ACHN (cell line): ENCODE results near the gene UBE2J2.

Experiments used
- DNase-seq: peaks from one replicate; pipeline ENCODE4 v3.0.0-alpha.2; 2015
- in situ Hi-C: cut with HindIII; loops from 2 replicates; pipeline ENCODE4 v1.10.0; 2017; ENCODE audit warnings: low sequenced_read_pairs, low pct_ligation_motif_present, low pct_unique_long_range_greater_than_20kb

The UBE2J2 gene

GRCh38 chr1:1223321-1223720 is 50.3 kb downstream of the UBE2J2 start:
- in situ Hi-C loops = no loop called here
- DNase-seq = no peak

DNA sequence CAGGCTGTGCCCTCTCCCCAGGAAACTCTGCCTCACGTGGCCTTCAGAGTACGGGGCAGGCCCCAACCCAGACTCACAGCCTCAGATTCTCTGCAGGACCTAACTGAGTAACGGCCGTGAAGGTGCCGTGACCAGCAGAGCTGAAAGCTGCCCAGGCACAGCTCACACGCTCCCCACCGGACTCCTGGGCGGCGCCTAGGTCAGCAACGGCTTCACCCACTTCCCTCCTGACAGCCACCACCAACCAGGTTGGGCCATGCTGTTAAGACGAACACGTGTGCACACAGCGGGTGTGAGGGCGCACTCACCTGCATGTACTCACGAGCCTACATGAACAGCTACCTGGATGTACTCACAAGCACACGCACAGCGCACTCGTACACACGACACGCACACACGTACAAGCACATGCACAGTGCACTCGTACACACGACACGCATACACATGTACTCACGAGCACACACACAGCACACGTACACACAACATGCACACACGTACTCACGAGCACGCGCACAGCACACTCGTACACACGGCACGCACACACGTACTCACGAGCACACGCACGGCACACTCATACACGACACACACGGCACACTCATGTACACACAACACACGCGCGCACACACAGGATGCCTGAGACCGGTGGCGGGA is 51.0 kb downstream of the UBE2J2 start:
- in situ Hi-C loops = no loop called here

GRCh38 chr1:1221887-1222574 is 51.6 kb downstream of the UBE2J2 start:
- no peak for DNase-seq
- in situ Hi-C loops = no loop called here

More for the DNA sequence above, 51.0 kb downstream of the UBE2J2 start:
- DNase-seq = no peak

- in situ Hi-C loops = no loop called here
- DNase-seq = no peak
These were observed 53.5 kb downstream of the UBE2J2 start for GRCh38 chr1:1220197-1220596.

DNA sequence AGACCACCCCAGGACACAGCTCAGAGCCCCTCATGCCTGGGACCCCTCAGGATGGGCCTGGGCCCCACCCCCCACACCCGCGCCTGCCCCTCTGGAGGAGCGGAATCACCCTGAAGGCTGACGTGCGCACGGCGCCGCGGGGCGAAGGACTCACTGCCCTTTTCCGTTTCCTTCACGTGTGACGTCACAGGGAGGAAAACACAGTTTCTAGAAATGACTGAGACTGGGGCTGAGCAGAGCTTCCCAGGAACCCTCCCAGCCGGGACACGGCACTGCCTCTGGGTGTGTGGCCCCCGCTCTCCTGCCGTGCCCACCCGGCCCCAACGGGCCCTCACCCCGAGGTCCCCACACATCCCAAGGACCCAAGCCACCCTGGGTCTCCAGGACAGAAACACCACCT is 54.3 kb downstream of the UBE2J2 start:
- in situ Hi-C loops = no loop called here
- no peak for DNase-seq

DNA sequence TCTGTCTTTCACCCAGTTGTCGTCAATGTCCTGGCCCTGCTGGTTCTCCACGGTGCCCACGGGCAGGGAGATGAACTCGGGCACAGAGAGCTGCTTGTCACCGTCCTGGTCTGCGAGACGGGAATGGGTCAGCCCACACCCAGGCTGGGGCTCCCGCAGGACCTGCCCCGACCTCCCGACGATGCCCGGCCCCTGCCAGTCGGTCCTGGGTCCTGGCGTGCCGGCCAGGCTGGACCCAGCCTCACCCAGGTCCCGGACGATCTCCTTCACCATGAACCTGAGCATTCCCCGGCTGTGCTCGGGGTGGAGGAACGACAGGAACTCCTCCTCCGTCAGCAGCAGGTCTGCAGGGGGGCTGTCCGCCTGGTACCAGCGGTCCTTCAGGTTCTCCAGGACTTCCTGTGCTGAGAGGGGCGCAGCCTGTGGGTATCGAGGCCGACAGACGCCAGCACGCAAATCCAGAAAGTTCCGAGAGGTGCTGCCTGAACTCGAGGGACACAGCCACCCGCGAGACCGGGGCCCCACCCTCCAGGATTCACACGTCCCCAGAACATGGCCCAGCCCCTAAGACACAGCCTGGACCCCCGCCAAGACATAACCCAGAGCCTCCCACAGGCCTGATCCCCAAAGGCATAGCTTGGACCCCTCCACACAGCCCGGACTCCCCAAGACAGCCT is 55.0 kb downstream of the UBE2J2 start:
- in situ Hi-C loops = no loop called here
- no peak for DNase-seq

GRCh38 chr1:1217621-1218523 is 55.8 kb downstream of the UBE2J2 start:
- in situ Hi-C loops = no loop called here
- no peak for DNase-seq

- DNase-seq = no peak
- in situ Hi-C loops = no loop called here
These were observed 56.7 kb downstream of the UBE2J2 start for GRCh38 chr1:1216770-1217620.

DNA sequence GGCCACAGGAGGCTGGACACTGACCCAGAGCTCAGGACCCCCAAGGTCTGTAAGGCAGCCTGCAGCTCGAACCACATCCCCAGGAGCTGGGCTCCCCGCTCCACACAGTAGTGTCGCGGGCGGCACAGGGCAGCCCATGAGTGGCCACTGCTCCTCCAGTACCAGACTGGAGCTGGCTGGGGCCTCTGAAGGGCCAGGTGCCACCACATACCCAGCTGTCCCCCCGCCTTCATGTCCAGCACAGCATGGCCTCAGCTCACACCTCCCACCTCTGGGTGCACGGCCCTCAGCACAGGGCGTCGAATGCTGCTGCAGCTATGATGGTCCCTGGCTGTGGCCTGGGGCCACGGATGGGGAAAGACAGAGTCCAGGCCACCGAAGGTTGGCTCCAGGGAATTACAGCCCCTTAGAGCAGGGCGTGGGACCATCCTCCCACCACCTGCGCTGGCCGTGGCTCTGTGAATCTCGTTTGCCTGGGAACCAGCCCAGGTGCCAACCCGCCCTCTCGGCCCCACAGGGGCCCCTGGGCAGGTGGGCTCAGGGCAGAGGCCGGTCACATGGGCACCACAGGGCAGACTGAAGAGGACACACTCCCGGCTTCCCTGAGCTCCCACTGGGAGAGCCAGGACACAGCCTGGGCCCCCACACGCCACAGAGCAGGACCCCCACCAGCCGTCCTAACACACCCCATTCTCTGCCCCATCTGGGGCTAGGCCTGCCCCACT is 57.6 kb downstream of the UBE2J2 start:
- DNase-seq = no peak
- in situ Hi-C loops = no loop called here

DNA sequence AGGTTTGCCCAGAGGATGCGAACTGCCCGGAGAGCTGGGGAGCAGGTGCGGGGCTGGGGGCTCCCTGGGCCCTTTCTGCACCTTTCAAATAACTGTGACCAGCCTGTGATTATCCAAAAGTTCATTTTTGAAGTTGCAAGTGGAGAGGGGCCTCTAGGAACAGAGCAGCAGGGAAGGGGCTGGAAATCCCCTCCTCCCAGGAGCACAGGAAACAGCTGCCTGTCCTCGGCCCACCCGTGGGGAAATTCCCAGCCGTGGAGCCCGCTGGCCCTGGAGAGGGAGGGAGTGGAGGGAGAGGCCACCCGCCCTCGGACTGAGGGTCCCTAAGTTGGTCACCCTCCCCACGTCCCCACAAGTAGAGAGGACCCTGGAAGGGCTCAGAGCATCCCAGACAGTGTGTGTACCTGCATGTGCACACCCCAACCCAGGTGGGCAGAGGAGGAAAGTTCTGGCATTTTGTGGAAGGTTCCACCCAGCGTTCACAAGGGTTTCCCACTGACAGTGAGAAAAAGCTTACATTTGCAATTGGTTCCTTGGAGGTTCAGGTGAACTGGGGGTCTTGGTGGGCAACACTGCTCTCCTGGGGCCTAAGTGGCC is 58.5 kb downstream of the UBE2J2 start:
- DNase-seq = no peak
- in situ Hi-C loops = no loop called here

DNA sequence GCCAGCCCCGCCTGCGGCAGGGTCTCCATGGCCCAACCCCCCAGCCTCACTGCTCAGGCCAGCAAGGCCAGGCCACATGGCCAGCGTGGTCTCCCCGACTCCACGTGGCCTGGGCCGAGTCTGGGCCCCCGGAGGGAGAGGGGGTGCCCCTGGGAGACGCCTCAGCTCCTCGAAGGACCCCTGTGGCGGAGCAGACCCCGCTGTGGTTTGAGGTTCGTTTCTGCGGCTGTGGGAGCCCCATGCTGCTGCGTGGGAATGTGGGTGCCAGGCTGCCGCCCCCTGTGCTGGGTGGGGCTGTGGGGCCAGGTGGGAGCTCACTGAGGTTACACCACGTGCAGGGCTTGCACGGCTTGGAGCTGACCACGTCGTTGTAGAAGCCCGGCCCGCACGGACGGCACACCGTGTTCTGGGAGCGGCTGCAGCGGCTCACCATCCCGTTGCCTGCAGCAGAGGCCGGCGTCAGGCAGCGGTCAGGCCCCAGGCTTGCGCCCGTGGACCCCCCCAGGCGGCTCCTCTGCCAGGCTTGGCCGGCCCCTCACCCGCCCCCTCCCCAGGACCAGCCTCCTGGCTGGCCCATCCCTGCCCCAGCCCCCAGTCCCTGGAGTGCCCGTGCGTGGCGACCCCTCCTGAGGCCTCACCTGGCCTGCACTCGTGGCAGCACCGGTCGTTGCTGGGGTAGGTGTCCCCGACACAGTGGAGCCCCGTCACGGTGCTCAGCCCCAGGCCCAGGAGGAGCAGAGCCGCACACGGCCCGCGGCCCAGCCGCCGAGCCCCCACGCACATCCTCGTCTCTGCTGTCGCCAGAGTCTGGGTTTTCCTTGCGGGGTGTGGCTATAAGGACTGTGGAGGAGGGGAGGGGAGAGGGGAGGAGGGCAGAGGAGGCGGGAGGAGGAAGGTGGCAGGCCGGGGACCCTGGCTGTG is 60.0 kb downstream of the UBE2J2 start, which contains the start of gene TNFRSF4:
TNFRSF4 (minus strand) TSS at position 809 of the 921 bp plus-strand sequence; CDS start at position 783, 26 bp downstream.
- in situ Hi-C loops = no loop called here
- DNase-seq = no peak

GRCh38 chr1:1212780-1213344 is 60.8 kb downstream of the UBE2J2 start:
- in situ Hi-C loops = no loop called here
- no peak for DNase-seq

- in situ Hi-C loops = no loop called here
- DNase-seq = no peak
These were observed 61.9 kb downstream of the UBE2J2 start for GRCh38 chr1:1211541-1212441.

- no peak for DNase-seq
- in situ Hi-C loops = no loop called here
These were observed 62.7 kb downstream of the UBE2J2 start for GRCh38 chr1:1210726-1211540.
